ENCODE results near the gene CADM1.

Gene CADM1

GRCh38 chr11:115504276-115505158, at the start of gene CADM1:
TSS of gene CADM1 (minus strand) at chr11:115504415.
- DNase-seq = peak; percentile 99

DNA sequence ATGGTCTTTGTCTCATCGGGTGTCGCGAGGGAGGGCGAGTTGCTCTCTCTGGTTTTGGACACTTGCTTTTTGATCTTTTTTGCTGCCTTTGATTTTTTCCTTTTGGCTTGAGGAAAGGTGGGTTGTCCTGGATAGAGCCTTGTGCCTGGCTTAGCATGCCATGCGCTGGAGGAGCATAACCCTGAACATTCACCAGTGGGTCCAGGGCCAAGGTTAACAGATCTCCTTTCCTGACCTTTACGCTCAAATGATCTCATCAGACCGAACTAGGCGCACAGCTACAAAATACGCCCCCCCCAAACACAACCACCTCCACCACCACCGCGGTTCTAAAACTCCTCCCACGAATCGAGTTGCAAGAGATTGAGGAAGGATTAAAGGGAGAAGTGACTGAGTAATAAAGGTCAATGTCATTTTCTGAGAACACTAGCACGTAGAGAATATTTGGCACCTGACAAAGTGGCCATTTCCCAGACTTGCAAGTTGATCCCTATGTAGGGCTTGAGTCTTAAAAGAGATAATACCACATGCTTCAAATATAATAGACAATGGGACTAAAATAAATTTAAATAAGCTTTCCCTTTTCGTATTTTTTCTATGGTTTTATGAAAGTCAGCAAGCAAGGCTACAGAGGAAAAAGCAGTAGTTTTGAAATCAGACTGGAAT, 48.7 kb upstream of the CADM1 start:
- no peak for DNase-seq

DNA sequence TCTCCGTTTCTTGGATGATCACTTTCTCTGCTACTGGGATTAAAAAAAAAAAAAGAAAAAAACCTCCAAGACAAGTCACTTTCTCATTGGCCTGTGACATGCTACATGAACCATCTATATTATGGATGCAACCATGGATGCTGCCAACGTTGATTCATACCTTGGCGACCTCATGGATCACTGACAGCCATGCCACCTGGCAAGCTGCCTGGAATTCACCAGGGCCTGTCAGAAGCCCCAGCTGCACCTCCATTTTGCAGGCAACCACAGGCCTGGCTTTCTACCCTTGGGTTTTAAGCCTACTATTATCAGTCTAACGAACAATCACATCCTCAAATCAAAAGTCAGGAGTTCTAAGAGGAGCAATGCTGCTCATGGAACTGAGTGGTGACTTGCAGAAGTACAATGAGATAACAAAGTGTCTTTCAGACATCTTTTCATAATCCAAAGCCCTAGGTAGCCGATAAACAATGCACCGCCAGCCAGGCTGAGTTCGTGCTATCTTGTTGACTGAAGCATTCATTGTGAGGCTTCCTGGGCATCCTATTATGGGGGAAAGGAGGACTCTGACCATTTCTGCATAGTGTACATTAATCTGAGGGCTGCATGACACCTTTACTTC, 48.0 kb upstream of the CADM1 start:
- DNase-seq = no peak

DNA sequence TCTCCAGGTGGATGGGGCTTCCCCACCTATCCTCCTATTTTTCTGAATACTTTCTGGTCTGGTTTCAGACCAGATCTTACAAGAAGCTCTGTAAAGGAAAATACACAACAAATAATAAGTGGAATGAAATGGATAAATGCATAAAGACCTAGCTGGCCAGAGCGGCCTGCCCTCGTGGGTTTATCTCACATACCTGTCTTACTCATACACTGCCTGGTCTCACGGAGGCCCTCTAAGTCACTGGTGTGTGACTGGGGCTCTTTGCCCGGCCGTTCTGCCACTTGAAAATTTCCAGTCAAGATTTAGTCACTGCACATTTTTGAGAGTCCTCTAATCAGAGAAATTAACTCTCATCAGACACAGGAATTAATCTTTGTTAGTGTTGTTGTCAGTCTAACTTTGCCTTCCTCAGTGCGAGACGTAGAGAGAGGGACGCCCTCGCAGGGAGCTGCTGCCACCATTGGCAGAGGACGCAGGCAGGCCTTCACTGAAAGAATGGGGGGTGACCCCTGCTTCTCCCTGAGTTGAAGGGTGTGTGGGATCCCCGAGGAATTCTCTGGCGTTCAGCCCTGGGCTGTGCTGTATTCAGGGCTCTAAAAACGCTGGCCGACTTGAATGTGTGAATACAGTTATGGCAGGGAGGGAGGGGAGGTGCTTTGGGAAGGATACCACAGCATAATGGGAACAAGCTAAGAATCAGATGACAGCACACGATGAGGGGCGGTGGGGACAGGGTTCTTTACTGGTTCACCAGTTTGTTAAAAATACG, 46.3 kb upstream of the CADM1 start:
- DNase-seq = no peak

- no peak for DNase-seq
Measured at GRCh38 chr11:115548878-115549528, 44.8 kb upstream of the CADM1 start.

- no peak for DNase-seq
Measured at GRCh38 chr11:115545581-115546210, 41.5 kb upstream of the CADM1 start.

DNA sequence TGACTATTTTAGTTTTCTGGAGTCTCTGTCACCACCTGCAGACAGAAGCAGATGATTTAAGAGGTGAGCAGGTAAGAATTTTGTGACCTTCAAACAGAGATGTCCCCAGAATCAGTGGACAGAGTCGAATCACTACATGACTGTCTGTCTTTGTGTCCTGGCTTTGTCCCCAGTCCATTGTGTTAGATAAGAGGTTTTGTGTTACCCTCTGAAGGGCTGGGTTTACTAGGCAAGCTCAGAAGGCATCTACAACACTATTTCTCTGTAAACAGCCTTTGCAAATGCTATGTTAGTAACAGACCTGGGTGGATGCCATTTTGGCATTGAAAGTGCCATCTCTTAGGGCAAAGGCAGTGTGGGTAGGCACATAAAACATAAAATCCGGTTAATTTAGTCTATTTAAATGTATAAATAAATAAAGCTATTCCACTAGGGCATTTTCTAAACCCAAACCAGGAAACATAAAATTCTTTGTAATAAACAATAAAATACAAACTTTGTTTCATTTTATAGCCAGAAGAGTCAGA, 40.3 kb upstream of the CADM1 start:
- DNase-seq = no peak

GRCh38 chr11:115541518-115541917, 37.3 kb upstream of the CADM1 start:
- DNase-seq = no peak

- DNase-seq = no peak
Measured at GRCh38 chr11:115539844-115540243, 35.6 kb upstream of the CADM1 start.

GRCh38 chr11:115535781-115536180, 31.6 kb upstream of the CADM1 start:
- no peak for DNase-seq

DNA sequence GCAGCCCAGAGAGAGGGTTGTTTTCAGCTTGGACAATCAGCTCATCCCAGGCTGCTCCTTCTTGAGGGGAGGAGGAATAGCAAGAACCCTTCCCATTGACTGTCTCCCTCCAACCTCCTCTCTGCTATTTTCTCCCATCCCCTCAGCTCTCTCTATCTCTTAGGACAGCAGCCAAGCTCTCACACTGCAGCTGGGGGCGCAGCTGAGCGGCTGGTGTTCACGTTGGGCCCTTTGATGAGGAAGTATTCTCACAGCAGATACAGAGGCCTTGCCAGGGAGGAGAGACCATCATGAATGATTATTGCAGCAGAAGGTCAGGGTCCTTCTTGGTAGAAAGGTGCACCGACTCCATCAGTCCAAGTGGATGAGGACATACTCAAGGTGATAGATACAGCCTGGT, 26.5 kb upstream of the CADM1 start:
- no peak for DNase-seq

GRCh38 chr11:115528225-115528624, 24.0 kb upstream of the CADM1 start:
- DNase-seq = no peak

DNA sequence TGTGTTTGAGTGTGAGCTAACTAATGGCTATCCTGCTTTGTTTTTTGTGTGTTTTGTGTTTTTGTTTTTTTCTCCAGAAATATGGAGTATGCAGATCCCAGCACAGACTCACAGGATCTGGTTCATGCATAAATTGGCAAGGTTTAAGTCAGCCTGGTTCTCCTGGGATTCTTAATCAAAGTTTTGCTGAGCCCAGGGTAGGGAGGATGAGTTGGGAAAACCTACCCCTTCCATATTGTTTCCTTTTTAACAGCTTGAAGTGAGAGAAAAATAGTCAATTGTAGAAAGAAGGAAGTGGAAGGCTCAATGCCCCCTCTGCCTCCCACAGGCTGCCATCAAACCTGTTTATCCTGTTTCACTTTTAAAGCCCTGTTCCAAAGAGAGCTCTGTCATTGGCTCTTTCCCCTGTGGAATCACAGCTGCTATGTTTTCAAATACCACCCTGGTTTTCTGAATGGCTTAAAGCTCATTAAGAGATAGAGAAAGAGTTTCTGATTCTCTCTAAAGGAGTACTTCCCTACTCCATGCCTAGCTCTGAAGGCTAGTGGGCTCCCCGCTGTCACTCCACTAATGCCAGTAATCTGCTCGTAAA, 23.4 kb upstream of the CADM1 start:
- no peak for DNase-seq

GRCh38 chr11:115525531-115526006, 21.4 kb upstream of the CADM1 start:
- no peak for DNase-seq

DNA sequence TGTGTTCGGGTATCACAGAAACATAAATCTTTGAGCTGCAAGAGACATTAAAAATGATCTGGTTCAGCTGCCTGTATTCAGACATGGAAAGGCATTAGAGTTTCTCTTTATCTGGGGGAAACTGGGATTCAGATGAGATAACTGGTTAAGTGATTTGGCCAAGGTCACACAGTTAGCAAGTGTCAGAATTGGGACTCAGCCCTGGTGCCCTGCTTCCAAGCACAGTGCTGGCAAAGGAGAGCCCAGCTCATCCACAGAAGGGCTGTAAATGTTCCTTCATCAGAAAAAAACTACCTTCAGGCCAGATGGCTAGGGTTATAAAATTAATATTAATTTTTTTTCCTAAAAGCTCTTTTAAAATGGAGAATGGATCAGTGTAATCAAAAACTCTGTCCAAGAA, 20.4 kb upstream of the CADM1 start:
- DNase-seq = no peak

GRCh38 chr11:115523727-115524399, 19.6 kb upstream of the CADM1 start:
- DNase-seq = no peak

DNA sequence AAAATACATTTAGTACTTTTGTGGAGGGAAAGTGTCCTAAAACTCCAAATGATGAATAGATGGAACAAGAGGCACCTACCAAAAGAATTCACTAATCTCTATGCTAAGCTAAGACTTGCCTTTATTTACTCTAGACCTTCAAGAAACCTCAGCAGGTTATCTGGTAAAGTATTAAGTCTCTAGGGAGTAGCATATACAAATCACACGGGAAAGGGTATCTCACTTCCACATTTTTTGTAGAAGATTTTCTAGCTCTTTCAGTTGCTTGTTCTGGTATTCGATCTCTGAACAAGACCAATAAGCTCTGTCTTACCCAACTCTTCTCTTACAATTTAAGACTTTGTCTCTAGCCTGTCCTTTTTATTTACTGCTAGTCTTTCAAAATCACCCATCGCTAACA, 18.1 kb upstream of the CADM1 start:
- DNase-seq = no peak

GRCh38 chr11:115521825-115522224, 17.6 kb upstream of the CADM1 start:
- DNase-seq = no peak

GRCh38 chr11:115518983-115519628, 14.9 kb upstream of the CADM1 start:
- no peak for DNase-seq

Measured in NCI-H2171 (cell line).